ENCODE data around the gene STX2. TPM values are rescaled to one million over a fixed set of nuclear protein-coding genes. Genes with fewer than 3 reads are reported as not detected.

The STX2 gene
- total RNA-seq = 16.2 TPM

GRCh38 chr12:130838951-130839769 is at the start of gene STX2:
Gene STX2 (minus strand): TSS chr12:130839250. CDS start chr12:130839099, 151 bp downstream.

GRCh38 chr12:130871286-130872178 is 32.5 kb upstream of the STX2 start, which contains the start of gene RAN:
Gene RAN (plus strand): TSS chr12:130872066. CDS start chr12:130872594, 528 bp downstream.

Small RNAs within 50 kb of the gene (small RNA-seq; reads per million reads assigned to genes)
- gene RNU6-1077P (ENCODE audit: low replicate concordance) = not detected

Other genes with a start within 250 kb of the STX2 start
- 21.4 TPM for gene RIMBP2, start 123.0 kb downstream of the STX2 start, total RNA-seq
- 155 TPM for gene RAN, start 32.8 kb upstream of the STX2 start, total RNA-seq
- gene ADGRD1, start 114.7 kb upstream of the STX2 start, total RNA-seq = 16.8 TPM